ENCODE data around the gene BLOC1S3.
"Not testable (repeated sequence)": the region's sequence is repeated elsewhere in the genome, so short reads cannot be mapped to it uniquely, and the experiment has no call there.

BLOC1S3 gene

DNA sequence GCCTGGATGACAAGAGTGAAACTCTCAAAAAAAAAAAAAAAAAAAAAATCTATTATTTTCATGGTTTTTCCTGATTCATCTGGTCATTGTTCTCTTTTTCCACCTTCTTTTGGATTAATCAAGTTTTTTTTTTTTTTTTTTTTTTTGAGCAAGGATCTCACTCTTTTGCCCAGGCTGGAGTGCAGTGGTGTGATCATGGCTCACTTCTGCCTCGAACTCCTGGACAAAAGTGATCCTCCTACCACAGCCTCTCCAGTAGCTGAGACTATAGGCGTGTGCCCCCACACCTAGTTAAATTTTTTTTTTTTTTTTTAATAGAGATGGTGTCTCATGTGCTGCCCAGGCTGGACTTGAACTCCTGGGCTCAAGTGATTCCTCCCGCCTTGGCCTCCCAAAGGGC is 27.7 kb downstream of the BLOC1S3 start:
- Mint-ChIP-seq H3K4me1 (ENCODE audit: low read depth) (peaks cover 3% of the 10 kb centered on the region), H3K4me3 (no peak overlapping the region), H3K9me3 (no peaks in the 10 kb centered on the region), H3K36me3 (ENCODE audit: low read depth) (no peaks in the 10 kb centered on the region), H3K27ac (no peak overlapping the region), H3K27me3 (ENCODE audit: low read depth) (peaks cover 8% of the 10 kb centered on the region)

DNA sequence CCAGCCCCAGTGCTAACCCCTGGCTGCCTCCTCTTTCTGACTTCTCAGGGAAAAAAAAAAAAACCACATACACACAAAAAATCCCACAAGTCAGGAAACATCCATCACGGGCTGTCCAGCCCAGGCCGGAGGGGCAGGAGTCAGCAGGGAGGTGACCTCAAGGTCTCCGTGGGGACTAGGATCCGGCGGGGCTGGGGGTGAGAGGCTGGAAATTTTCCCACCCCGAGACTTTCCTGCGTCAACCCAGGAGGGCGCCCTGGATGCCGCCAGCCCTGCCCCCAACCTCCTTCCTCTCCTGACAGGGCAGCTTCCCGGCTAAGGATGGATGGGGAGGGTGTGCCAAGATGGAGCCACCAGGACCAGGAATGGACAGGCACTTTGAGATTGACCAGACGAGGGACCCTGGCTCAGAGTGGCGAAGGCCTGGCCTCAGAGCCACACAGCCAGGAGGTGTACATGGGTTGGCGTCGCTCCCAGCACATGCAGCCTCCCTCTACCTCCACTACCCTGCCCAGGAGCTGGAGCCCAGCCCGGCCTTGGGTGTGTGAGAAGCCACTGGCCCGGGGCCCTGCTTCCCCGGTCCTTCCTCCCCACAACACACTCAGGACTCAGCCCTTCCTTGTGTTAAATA is 33.3 kb downstream of the BLOC1S3 start:
- Mint-ChIP-seq H3K9me3 (no peaks in the 10 kb centered on the region), H3K27me3 (ENCODE audit: low read depth) (peaks cover 47% of the 10 kb centered on the region), H3K27ac (no peak overlapping the region), H3K4me3 (no peak overlapping the region), H3K36me3 (ENCODE audit: low read depth) (no peaks in the 10 kb centered on the region), H3K4me1 (ENCODE audit: low read depth) (peaks cover 7% of the 10 kb centered on the region)

DNA sequence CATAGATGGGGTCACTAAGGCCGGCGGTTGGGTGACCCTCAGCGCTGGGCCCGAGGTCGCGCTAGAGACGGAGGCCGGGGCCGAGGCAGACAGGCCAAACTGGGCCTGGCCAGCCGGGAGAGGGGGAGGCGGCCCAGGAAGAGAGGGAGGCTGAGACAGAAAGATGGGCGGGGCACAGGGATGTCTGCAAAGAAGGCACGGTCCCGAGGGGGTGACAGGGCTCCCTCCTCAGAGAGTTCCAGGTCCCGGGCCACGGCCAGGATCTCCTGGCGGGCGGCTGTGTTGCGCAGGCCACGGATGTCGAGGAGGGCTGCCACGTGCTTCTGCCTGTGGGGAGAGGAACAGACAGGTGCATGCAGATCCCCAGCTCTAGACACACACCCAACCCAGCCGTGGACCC is 34.4 kb downstream of the BLOC1S3 start:
- Mint-ChIP-seq H3K9me3 (no peaks in the 10 kb centered on the region), H3K27me3 (ENCODE audit: low read depth) (peaks cover 50% of the 10 kb centered on the region), H3K4me1 (ENCODE audit: low read depth) (peaks cover 7% of the 10 kb centered on the region), H3K36me3 (ENCODE audit: low read depth) (no peaks in the 10 kb centered on the region), H3K4me3 (no peak overlapping the region), H3K27ac (peak overlapping the region; percentile 31)

DNA sequence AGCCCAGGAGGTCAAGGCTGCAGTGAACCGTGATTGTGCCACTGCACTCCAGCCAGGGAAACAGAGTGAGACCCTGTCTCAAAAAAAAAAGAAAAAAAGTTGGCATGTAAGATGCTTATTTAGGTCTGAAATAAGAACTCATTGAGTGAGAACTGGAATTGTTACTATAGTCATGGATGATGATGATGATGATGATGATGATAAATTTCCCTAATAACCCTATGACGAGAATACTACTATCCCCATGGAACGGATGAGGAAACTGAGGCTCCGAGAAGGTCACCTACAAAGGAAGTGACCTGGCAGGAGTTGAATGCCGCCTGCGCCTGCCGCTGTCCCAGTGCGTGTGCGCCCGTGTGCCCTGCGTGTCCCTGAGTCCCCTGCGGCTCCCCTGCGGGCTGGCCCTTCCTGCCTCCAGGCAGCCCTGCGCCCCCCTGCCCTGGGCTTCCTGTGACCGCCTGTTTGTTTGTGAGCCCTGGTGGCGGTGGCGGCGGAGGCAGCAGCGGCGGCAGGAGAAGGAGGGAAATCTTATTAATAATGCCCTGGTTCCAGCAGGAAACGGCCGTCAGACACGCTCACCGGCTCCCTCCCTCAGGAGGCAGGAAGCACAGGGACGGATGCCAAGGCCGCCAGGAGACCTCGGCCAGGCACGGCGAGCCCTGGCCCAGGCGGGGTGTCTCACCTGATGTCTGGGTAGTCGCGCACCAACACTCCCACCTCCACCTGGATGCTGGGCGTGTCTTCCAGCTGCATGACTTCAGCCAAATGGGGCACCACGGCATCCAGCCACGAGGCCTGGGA is 37.0 kb downstream of the BLOC1S3 start:
- Mint-ChIP-seq H3K9me3 (no peaks in the 10 kb centered on the region), H3K27me3 (ENCODE audit: low read depth) (peaks cover 66% of the 10 kb centered on the region), H3K4me1 (ENCODE audit: low read depth) (peaks cover 4% of the 10 kb centered on the region), H3K4me3 (no peak overlapping the region), H3K36me3 (ENCODE audit: low read depth) (no peaks in the 10 kb centered on the region), H3K27ac (no peak overlapping the region)

DNA sequence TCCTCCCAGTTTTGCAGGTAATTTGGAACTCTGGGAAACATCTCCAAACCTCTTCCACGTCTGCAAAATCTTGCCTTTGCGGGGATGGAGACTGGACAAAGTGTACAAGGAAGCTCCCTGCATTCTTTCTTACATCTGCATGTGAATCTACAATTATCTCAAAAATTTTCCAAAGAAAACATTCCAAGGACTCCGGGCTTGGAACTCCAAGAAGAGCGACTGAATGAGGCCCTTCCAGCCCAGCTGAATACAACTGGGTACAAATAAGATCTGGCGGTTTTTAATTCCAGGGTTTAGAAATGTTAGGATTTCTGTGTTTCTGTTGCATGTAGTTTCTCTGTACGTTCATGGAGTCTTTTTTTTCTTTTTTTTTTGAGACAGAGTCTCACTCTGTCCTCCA is 38.1 kb downstream of the BLOC1S3 start:
- no peaks in the 10 kb centered on the region for H3K9me3 Mint-ChIP-seq
- peaks cover 56% of the 10 kb centered on the region for H3K27me3 Mint-ChIP-seq (ENCODE audit: low read depth)
- no peak overlapping the region for H3K4me3 Mint-ChIP-seq
- peaks cover under 1% of the 10 kb centered on the region for H3K4me1 Mint-ChIP-seq (ENCODE audit: low read depth)
- H3K27ac Mint-ChIP-seq: no peak overlapping the region
- no peaks in the 10 kb centered on the region for H3K36me3 Mint-ChIP-seq (ENCODE audit: low read depth)

DNA sequence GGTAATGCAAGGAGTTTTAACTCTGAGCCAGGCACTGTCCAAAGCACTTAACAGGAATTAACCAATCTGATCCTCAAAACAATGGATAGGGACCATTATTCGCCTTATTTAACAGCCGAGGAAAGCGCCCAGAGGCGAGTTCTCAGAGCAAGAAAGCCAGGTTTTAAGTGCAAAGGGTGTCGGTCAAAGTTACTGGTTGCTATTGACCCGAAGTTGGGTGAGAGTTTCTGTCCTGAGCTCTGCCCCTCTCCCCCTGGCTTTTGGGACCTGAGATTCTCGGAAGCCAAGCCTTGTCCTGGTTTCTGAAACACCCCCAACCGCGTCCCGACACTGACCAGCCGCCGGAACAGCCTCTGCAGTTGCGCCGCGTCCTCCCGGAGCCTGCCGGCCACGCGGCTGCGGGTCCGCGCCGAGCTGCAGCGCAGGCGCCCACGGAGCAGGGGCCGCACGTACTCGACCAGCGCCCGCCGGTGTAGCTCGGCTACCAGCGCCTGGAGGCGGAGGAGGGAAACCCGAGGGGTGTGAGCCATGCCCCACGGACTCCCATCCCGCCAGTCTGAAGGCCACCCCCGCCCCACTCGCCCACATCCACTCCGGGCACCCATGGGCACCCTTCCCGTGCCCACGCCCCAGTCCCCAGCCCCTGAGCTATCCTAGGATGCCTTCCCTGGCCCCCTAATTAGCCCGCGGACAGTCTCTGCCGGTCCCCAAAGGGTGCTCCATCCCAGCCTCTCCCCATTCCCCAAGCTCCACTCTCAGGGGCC is 38.8 kb downstream of the BLOC1S3 start:
- no peak overlapping the region for H3K27ac Mint-ChIP-seq
- H3K27me3 Mint-ChIP-seq (ENCODE audit: low read depth): peaks cover 57% of the 10 kb centered on the region
- H3K4me3 Mint-ChIP-seq: no peak overlapping the region

DNA sequence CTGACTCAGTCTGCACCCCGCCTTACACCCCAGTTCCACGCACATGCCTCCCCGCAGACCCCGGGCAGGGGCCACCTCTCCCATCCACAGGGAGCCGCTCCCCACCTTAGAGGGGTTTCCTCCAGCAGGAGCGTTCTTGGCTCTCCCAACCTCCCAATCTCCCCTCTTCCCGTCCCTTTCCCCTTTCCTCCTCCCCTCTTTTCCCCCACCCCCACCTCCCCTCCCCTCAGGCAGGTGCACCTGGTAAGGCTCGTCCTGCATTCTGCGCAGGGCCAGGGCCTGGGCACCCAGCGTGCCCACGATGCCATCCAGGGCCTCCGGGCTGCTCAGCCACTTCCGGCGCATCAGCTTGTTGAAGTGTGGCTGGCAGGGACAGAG is 39.4 kb downstream of the BLOC1S3 start:
- H3K27me3 Mint-ChIP-seq (ENCODE audit: low read depth): peaks cover 56% of the 10 kb centered on the region

More for the DNA sequence above, 38.8 kb downstream of the BLOC1S3 start:
- H3K36me3 Mint-ChIP-seq (ENCODE audit: low read depth): no peaks in the 10 kb centered on the region
- H3K9me3 Mint-ChIP-seq: no peaks in the 10 kb centered on the region
- H3K4me1 Mint-ChIP-seq (ENCODE audit: low read depth): no peaks in the 10 kb centered on the region

DNA sequence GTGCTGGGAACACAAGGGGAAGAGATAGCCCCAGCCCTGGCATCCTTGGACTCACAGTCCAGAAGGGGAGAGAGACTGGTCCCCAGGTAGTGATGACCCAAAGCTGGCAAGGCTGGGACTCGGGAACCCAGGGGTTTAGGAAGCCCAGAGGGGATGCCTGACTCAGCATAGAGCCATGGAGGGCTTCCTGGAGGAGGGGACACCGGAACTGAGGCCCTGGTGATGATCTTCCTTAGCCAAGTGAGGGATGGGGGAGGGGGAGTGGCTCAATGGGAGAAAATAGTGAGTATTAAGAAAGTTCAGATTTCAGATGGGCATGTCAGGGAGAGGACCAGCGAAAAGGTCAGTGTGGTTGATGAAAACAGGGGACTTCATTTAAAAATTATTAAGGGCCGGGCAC is 39.8 kb downstream of the BLOC1S3 start:
- Mint-ChIP-seq H3K4me3 (no peak overlapping the region), H3K4me1 (ENCODE audit: low read depth) (no peaks in the 10 kb centered on the region), H3K36me3 (ENCODE audit: low read depth) (no peaks in the 10 kb centered on the region), H3K27ac (no peak overlapping the region), H3K9me3 (no peaks in the 10 kb centered on the region), H3K27me3 (ENCODE audit: low read depth) (peaks cover 53% of the 10 kb centered on the region)

More for the DNA sequence above, 39.4 kb downstream of the BLOC1S3 start:
- Mint-ChIP-seq H3K27ac (no peak overlapping the region), H3K9me3 (no peaks in the 10 kb centered on the region), H3K4me1 (ENCODE audit: low read depth) (no peaks in the 10 kb centered on the region), H3K4me3 (no peak overlapping the region), H3K36me3 (ENCODE audit: low read depth) (no peaks in the 10 kb centered on the region)

DNA sequence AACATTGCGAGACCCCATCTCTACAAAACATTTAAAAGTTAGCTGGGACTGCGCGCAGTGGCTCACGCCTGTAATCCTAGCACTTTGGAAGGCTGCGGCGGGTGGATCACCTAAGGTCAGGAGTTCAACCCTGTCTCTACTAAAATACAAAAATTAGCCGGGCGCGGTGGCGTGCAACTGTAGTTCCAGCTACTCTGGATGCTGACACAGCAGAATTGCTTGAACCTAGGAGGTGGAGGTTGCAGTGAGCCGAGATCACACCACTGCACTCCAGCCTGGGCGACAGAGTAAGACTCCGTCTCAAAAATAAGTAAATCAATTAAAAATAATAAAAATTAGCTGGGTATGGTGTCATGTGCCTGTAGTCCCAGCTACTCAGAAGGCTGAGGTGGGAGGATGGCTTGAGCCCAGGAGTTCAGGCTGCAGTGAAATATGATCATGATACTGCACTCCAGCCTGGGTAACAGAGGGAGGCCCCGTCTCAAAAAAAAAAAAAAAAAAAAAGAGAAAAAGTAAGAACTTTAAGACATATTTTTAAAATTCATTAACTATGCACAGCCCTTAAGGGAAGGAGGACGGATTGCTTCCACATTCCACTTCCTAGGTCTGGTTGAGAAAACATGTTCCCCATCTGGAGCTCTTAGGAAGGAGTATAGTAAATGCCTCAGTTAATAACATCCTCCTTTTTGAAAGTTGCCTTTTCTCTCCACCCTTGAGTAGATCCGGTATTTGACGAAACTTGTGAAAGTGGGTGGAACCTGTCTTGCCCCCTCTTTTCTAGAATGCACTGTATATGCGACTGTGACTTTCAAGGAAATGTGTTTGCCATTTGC is 40.5 kb downstream of the BLOC1S3 start:
- Mint-ChIP-seq H3K4me1 (ENCODE audit: low read depth) (no peaks in the 10 kb centered on the region), H3K9me3 (no peaks in the 10 kb centered on the region), H3K27ac (no peak overlapping the region), H3K27me3 (ENCODE audit: low read depth) (peaks cover 46% of the 10 kb centered on the region), H3K36me3 (ENCODE audit: low read depth) (no peaks in the 10 kb centered on the region), H3K4me3 (no peak overlapping the region)

DNA sequence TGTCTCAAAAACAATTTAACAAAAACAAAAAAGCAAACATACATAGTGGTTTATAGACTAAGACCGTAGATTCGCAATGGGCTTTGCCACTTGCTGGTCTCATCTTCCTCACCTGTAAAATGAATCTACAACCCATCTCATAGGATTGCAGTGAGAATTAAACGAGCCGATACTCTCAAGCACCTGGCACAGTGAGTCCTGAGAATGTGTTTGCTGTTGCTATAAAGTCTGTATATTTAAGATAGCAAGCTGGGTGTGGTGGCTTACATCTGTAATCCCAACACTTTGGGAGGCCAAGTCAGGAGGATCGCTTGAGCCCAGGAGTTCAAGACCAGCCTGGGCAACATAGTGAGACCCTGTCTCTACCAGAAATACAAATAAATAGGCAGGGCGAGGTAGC is 44.1 kb downstream of the BLOC1S3 start:
- no peaks in the 10 kb centered on the region for H3K4me1 Mint-ChIP-seq (ENCODE audit: low read depth)
- no peaks in the 10 kb centered on the region for H3K36me3 Mint-ChIP-seq (ENCODE audit: low read depth)
- peaks cover 21% of the 10 kb centered on the region for H3K27me3 Mint-ChIP-seq (ENCODE audit: low read depth)
- no peaks in the 10 kb centered on the region for H3K9me3 Mint-ChIP-seq
- no peak overlapping the region for H3K27ac Mint-ChIP-seq
- no peak overlapping the region for H3K4me3 Mint-ChIP-seq

DNA sequence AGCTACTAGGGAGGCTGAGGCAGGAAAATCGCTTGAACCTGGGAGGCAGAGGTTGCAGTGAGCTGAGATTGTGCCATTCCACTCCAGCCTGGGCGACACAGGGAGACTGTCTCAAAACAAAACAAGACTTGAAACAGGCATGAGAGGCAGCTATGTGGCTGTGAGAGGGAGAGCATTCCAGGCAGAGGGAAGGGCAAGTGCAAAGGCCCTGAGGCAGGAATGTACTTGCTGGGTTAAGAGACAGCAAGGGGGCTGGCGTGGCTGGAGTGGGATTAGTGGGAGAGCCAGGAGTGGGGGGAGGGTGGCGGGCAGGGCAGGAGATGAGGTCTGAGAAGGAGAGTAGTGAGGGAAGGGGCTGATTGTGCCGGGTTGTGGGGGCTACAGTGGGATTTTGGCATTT is 45.3 kb downstream of the BLOC1S3 start:
- Mint-ChIP-seq H3K27ac (no peak overlapping the region), H3K36me3 (ENCODE audit: low read depth) (no peaks in the 10 kb centered on the region), H3K9me3 (no peaks in the 10 kb centered on the region), H3K4me3 (no peak overlapping the region), H3K27me3 (ENCODE audit: low read depth) (peaks cover 15% of the 10 kb centered on the region), H3K4me1 (ENCODE audit: low read depth) (no peaks in the 10 kb centered on the region)

DNA sequence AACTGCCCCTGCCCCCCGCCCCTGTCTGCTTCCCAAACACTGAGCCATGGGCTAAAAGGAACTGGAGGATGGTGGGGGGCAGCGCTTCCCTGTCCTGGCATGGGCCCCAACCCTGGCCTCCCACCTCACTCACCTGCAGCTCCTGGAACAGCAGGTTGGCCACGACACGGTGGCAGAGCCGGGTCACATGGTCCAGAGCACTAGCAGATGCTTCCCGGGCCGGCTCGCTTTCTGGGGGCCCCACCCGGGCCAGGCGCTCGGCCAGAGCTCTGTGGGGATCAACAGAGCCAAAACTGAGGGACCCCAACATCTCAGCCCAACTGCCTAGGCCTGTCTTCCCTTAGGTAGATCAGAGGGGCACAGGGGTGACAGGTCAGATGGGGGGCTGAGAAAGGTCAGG is 46.1 kb downstream of the BLOC1S3 start:
- H3K27me3 Mint-ChIP-seq (ENCODE audit: low read depth): peaks cover 11% of the 10 kb centered on the region
- H3K4me3 Mint-ChIP-seq: no peak overlapping the region
- H3K27ac Mint-ChIP-seq: no peak overlapping the region
- no peaks in the 10 kb centered on the region for H3K4me1 Mint-ChIP-seq (ENCODE audit: low read depth)
- H3K36me3 Mint-ChIP-seq (ENCODE audit: low read depth): no peaks in the 10 kb centered on the region
- H3K9me3 Mint-ChIP-seq: no peaks in the 10 kb centered on the region

DNA sequence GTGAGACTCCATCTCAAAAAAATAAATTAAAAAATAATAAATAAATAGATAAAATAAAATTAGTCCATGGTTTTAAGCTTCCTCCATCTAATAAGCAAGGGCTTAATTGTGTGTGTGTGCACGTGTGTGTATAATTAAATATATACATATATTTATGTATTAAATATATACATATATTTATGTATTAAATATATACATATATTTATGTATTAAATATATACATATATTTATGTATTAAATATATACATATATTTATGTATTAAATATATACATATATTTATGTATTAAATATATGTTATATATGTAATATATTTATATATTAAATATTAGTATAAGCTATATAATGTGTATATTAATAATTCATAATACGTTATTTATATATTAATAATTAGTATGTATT is 50.5 kb downstream of the BLOC1S3 start:
- not testable (repeated sequence) for H3K36me3 Mint-ChIP-seq (ENCODE audit: low read depth); H3K27ac Mint-ChIP-seq; H3K9me3 Mint-ChIP-seq; H3K27me3 Mint-ChIP-seq (ENCODE audit: low read depth); H3K4me3 Mint-ChIP-seq; H3K4me1 Mint-ChIP-seq (ENCODE audit: low read depth)
